ENCODE results near the gene KANSL1L.

GRCh38 chr2:210022824-210023223 lies 148.4 kb downstream of the KANSL1L start:
- TF ChIP-seq CTCF (IDR thresholded peaks at IDR 0.05; ENCODE audit: low read depth, low read length) (no peak), POLR2A (IDR thresholded peaks at IDR 0.05; ENCODE audit: extremely low read depth, insufficient read length) (no peak)

Data from NB4 (cell line).